Mucosa of rectum (tissue), 2 donors: Measurements from ENCODE around the gene GNAQ.

ENCODE experiments used
- H3K27ac ChIP-seq, 2 donors: one replicate each; pipeline ENCODE4 v1.7.0; 2013; ENCODE audit warnings: inconsistent platforms in 2 of 2, low read depth in 2 of 2, low read length in 2 of 2
- H3K27me3 ChIP-seq, 2 donors: one replicate each; pipeline ENCODE4 v1.7.0; 2013; ENCODE audit warnings: low read length in 2 of 2; ENCODE audit not compliant: control insufficient read depth in 2 of 2, insufficient read depth in 2 of 2
- H3K36me3 ChIP-seq, 2 donors: one replicate each; pipeline ENCODE4 v1.7.0; 2013; ENCODE audit warnings: low read length in 2 of 2; ENCODE audit not compliant: control insufficient read depth in 2 of 2, insufficient read depth in 2 of 2
- H3K4me1 ChIP-seq, 2 donors: one replicate each; pipeline ENCODE4 v1.7.0; 2013; ENCODE audit warnings: low read length in 2 of 2, mild to moderate bottlenecking in 1 of 2; ENCODE audit not compliant: control insufficient read depth in 2 of 2, insufficient read depth in 2 of 2
- H3K4me3 ChIP-seq, 2 donors: one replicate each; pipeline ENCODE4 v1.7.0; 2013; ENCODE audit warnings: low read length in 2 of 2
- H3K9ac ChIP-seq, 2 donors: one replicate each; pipeline ENCODE4 v1.7.0; 2013; ENCODE audit warnings: low read length in 2 of 2, low read depth in 1 of 2, mild to moderate bottlenecking in 1 of 2
- H3K9me3 ChIP-seq, 2 donors: one replicate each; pipeline ENCODE4 v1.7.0; 2013; ENCODE audit warnings: low read length in 2 of 2; ENCODE audit not compliant: control insufficient read depth in 2 of 2
- donor health status: healthy.
- donor health status: Normal muscosa, but diverticular disease.

GNAQ gene

DNA sequence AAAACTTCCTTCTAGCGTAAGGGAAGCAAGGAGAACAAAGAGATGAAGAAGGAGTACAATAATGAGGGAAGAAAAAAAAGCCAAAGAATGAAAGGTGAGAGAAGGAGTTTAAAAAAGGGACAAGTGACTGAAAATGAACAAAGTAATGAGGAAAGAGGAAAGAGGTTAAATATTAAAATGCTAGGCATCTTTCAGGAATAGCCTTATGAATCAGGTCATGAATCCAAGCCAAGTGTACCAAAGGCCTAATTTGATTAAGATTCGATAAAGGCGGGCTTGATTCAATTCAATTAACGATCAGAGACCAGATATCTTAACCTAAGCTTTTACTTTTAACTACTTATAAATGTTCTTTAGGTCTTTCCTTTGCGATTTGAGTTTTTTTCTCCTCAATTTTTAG is 241.7 kb downstream of the GNAQ start:
- Histone ChIP-seq H3K4me1 (no peaks in the 10 kb centered on the region), H3K9ac (no peak overlapping the region), H3K9me3 (no peaks in the 10 kb centered on the region), H3K27ac (no peak overlapping the region), H3K4me3 (no peak overlapping the region), H3K36me3 (peaks cover 12 to 19% of the 10 kb centered on the region in 2 donors), H3K27me3 (no peaks in the 10 kb centered on the region)

DNA sequence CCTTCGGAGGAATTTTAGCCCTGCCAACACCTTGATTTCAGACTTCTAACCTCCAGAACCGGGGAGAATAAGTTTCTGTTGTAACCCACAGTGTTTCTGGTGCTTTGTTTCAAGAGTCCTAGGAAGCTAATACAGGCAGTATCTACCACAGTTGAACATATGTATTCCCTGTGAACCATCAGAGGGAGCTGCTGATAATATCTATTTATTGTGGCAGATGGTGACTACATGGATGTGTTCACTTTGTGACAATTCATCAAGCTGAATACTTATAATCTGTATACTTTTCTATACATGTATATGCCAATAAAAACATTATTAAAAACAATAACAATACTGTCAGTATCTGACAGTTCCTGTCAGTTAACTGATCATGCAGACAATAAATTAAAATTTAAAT is 246.3 kb downstream of the GNAQ start:
- Histone ChIP-seq H3K36me3 (peaks cover 9 to 13% of the 10 kb centered on the region in 2 donors), H3K9ac (no peak overlapping the region), H3K9me3 (no peaks in the 10 kb centered on the region), H3K4me1 (no peaks in the 10 kb centered on the region), H3K4me3 (no peak overlapping the region), H3K27me3 (no peaks in the 10 kb centered on the region), H3K27ac (no peak overlapping the region)

DNA sequence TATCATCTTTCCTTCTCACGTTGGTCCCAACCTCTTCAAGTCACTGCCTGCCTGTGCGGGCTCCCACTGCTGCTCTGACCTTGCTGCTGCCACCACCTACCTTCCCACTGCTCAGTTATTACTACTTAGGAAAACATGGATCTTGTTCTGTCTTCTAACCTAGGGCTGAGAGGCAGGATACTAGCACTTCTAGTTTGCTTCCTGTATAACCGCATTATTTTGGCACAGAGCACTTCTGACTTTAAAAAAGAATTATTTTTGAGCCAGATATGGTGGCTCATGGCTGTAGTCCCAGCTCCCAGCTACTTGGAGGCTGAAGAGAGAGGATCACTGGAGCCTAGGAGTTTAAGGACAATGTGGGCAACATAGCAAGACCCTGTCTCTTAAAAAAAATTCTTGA is 248.1 kb downstream of the GNAQ start:
- no peaks in the 10 kb centered on the region for H3K4me1 ChIP-seq
- no peaks in the 10 kb centered on the region for H3K27me3 ChIP-seq
- no peak overlapping the region for H3K4me3 ChIP-seq
- H3K9ac ChIP-seq, result no peak overlapping the region
- no peak overlapping the region for H3K27ac ChIP-seq
- no peaks in the 10 kb centered on the region for H3K9me3 ChIP-seq
- H3K36me3 ChIP-seq, result peaks cover 9% of the 10 kb centered on the region in 2 donors

DNA sequence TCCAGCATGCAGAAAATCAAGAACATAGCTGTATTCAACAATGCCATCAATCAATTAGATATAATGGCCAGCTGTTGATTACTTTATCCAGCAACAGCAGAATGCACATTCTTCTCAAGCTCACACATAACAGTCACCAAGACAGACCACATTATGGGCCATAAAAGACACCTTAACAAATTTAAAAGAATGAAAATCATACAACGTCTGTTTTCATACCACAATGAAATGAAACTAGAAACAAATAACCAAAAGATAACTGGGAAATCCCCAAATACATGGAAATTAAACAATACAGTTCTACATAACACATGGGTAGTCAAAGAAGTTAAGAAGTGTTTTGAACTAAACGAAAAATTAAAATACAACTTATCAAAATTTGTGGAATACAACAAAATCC is 252.6 kb downstream of the GNAQ start:
- H3K4me1 ChIP-seq, result no peaks in the 10 kb centered on the region
- H3K36me3 ChIP-seq, result peaks cover 2 to 4% of the 10 kb centered on the region in 2 donors
- no peak overlapping the region for H3K4me3 ChIP-seq
- H3K27me3 ChIP-seq, result no peaks in the 10 kb centered on the region
- no peak overlapping the region for H3K27ac ChIP-seq
- no peak overlapping the region for H3K9ac ChIP-seq
- no peaks in the 10 kb centered on the region for H3K9me3 ChIP-seq

DNA sequence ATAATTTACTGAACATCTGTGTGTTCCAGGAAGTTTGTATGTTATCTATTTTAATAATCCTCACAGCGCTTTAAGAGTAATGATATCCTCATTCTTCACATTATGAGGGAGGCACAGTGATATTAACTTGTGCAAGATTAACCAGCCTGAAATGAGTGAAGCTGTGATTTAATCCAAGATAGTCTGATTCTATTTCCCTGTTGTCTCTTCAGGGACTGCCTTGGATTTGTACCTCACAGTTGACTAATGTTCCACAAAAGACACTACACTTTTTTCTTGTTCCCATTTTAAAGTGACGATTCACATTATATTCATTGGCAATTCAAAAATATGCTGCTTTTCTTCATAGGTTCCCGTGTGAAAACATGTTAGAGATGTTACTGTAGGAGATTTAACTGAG is 258.2 kb downstream of the GNAQ start:
- H3K4me1 ChIP-seq, result no peaks in the 10 kb centered on the region
- H3K36me3 ChIP-seq, result peaks cover 2 to 4% of the 10 kb centered on the region in 2 donors
- H3K4me3 ChIP-seq, result no peak overlapping the region
- no peaks in the 10 kb centered on the region for H3K27me3 ChIP-seq
- H3K9me3 ChIP-seq, result no peaks in the 10 kb centered on the region
- no peak overlapping the region for H3K9ac ChIP-seq
- H3K27ac ChIP-seq, result no peak overlapping the region

DNA sequence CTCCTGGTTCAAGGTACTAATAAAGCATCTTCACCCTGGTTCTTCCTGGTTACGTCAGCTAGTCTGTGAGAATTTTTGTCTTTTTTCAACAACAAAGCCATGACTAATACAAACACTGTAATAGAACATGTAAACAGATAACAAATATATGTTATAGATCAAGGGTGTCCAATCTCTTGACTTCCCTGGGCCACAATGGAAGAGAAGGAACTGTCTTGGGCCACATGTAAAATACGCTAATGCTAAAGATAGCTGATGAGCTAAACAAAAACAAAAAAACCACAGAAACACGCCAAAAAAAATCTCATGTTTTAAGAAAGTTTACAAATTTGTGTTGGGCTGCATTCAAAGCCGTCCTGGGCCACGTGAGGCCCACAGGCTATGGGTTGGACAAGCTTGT is 259.0 kb downstream of the GNAQ start:
- Histone ChIP-seq H3K27ac (no peak overlapping the region), H3K9ac (no peak overlapping the region), H3K9me3 (no peaks in the 10 kb centered on the region), H3K36me3 (peaks cover 0 to 2% of the 10 kb centered on the region in 2 donors), H3K27me3 (no peaks in the 10 kb centered on the region), H3K4me1 (no peaks in the 10 kb centered on the region), H3K4me3 (no peak overlapping the region)

DNA sequence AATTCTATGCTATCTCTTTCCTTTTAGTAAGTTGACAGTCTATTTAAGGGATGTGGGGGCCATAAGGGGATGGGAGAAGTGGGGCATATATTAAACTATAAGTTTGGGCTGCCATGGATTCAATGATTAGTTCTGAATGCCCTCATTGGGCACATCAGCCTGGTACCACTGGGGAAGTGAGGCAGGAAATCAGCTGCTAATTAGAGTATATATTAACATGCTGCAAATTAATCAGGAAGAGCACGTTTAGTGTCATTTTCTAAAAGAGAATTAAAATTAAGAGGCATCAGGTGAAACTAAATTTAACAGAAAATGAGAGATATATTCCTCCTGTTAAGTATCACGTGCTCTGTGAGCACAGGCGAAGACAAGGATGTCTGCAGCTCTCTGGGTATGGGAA is 260.4 kb downstream of the GNAQ start:
- H3K36me3 ChIP-seq, result peaks cover 0 to 2% of the 10 kb centered on the region in 2 donors
- H3K9me3 ChIP-seq, result no peaks in the 10 kb centered on the region
- no peak overlapping the region for H3K9ac ChIP-seq
- no peak overlapping the region for H3K4me3 ChIP-seq
- H3K27ac ChIP-seq, result no peak overlapping the region
- peaks cover 0 to 3% of the 10 kb centered on the region in 2 donors for H3K4me1 ChIP-seq
- H3K27me3 ChIP-seq, result no peaks in the 10 kb centered on the region

DNA sequence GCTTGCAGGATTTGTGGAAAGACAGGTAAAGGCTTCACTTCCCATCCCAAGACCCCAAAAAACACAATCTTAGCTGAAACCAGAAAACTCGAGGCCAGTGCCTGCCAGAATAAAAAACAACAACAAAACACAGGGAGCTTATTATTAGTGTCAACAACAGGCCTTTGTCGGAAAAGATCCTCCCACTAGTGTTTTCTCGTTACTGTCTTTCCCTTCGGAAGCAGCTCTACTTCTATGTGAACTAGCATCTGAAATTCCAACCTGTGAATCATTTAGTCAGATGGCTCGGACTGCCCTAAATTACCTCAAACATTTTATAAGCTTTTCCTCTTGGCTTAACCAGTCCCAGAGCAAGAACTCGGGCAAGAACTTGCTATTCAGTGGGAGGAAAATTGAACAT is 261.3 kb downstream of the GNAQ start:
- Histone ChIP-seq H3K4me3 (no peak overlapping the region), H3K36me3 (no peaks in the 10 kb centered on the region), H3K4me1 (peaks cover 0 to 3% of the 10 kb centered on the region in 2 donors), H3K9me3 (no peaks in the 10 kb centered on the region), H3K9ac (no peak overlapping the region), H3K27me3 (no peaks in the 10 kb centered on the region), H3K27ac (no peak overlapping the region)

DNA sequence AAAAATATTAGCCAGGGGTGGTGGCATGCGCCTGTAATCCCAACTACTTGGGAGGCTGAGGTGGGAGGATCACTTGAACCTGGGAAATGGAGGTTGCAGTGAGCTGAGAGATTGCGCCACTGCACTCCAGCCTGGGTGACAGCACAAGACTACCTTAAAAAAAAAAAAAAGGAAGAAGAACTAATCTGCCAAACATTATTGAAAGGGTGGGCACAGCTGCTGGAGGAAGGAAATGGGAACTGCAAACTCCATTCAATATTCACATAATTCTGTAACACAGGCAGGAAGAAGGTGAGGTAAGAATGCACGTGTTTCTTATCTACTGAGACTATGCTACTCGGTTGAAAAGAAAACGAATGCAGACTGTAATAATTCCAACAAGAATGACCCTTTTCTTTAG is 262.4 kb downstream of the GNAQ start:
- H3K36me3 ChIP-seq, result no peaks in the 10 kb centered on the region
- no peak overlapping the region for H3K9ac ChIP-seq
- H3K9me3 ChIP-seq, result no peaks in the 10 kb centered on the region
- H3K27me3 ChIP-seq, result no peaks in the 10 kb centered on the region
- no peak overlapping the region for H3K27ac ChIP-seq
- no peak overlapping the region for H3K4me3 ChIP-seq
- peaks cover 0 to 3% of the 10 kb centered on the region in 2 donors for H3K4me1 ChIP-seq

DNA sequence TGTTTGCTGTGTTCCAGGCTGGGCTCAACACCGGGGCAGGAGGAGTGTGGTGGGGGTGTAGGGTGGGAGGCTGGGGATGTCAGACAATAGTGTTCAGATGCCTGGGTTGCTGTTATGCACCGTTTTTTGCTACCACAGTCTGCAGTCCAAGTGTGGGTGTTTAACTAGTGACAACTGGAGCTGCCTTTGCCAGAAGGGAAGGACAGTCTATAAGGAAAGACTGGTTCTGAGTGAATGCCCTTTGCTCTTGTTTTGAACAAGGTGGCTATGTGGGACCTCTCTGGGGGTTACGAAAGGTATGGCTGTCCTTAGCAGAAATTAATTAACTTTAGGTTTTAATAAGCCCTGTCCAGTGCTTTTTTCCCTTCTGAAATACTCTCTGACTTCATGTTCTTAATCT is 265.0 kb downstream of the GNAQ start:
- Histone ChIP-seq H3K27ac (no peak overlapping the region), H3K9ac (no peak overlapping the region), H3K4me3 (no peak overlapping the region), H3K4me1 (peaks cover 0 to 13% of the 10 kb centered on the region in 2 donors), H3K9me3 (no peaks in the 10 kb centered on the region), H3K27me3 (no peaks in the 10 kb centered on the region), H3K36me3 (no peaks in the 10 kb centered on the region)

DNA sequence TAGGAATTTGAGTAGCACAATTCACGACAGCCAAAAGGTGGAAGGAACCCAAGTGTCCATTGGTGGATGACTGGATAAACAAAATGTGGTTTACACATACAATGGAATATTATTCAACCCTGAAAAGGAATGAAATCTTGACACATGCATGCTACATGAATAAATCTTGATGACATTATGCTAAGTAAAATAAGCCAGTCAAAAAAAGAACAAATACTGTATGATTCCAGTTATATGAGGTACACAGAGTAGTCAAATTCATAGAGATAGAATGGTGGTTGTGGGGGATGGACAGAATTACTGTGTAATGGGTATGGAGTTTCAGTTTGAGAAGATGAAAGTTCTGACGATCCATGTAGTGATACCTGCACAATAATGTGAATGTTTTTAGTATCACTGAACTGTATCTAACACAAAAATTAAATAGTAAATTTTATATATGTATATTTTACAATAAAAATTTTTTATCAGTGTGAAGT is 265.8 kb downstream of the GNAQ start:
- H3K4me1 ChIP-seq, result peaks cover 0 to 13% of the 10 kb centered on the region in 2 donors
- no peak overlapping the region for H3K9ac ChIP-seq
- H3K4me3 ChIP-seq, result no peak overlapping the region
- no peaks in the 10 kb centered on the region for H3K9me3 ChIP-seq
- H3K36me3 ChIP-seq, result no peaks in the 10 kb centered on the region
- H3K27ac ChIP-seq, result no peak overlapping the region
- H3K27me3 ChIP-seq, result no peaks in the 10 kb centered on the region
